Measurements from ENCODE around the gene MYEOV. TPM values are rescaled to one million over a fixed set of nuclear protein-coding genes. Genes with fewer than 3 reads are reported as not detected.

The MYEOV gene
- total and polyA plus RNA-seq, 2 experiments from 2014 or later = 0.14 TPM; not detected in 1

- TF ChIP-seq ZNF462 (CRISPR knock-in tag; IDR thresholded peaks at IDR 0.05) (no peak), ETS1 (IDR thresholded peaks at IDR 0.05) (no peak), CTCF (conservative IDR thresholded peaks at IDR 0.05; ENCODE audit: low read depth in 2 of 2) (no peak), CREB1 (CRISPR knock-in tag; IDR thresholded peaks at IDR 0.05; ENCODE audit: low read depth) (no peak), ZNF114 (CRISPR knock-in tag; IDR thresholded peaks at IDR 0.05) (no peak), NANOG (IDR thresholded peaks at IDR 0.05; ENCODE audit: borderline replicate concordance) (no peak)
Observed at GRCh38 chr11:69317401-69318092, 23.6 kb downstream of the MYEOV start (continued).
